CD4-positive, alpha-beta T cell (primary cell): ENCODE data around the gene MTCL1. TPM values are rescaled to one million over a fixed set of nuclear protein-coding genes. Genes with fewer than 3 reads are reported as not detected.

Experiments used
- ATAC-seq: fragments of 200-7000 bp; cut with Tn5 transposase; one replicate; pipeline ENCODE4 v1.10.0; 2022; ENCODE audit warnings: mild to moderate bottlenecking; ENCODE audit not compliant: poor library complexity
- CTCF ChIA-PET: fragments of 350-600 bp; sonication (Branson Sonifier 250); formaldehyde crosslinking; loops from one replicate; lab custom pipeline; 2021; ENCODE audit warnings: antibody characterized with exemption, inconsistent platforms; lab: Charles Lee
- POLR2A ChIA-PET: fragments of 350-600 bp; sonication (Branson Sonifier 250); formaldehyde crosslinking; loops from one replicate; lab custom pipeline; 2021; ENCODE audit warnings: antibody characterized with exemption, inconsistent platforms; lab: Charles Lee
- DNase-seq, 14 experiments: peaks; one replicate each; pipeline ENCODE4 v3.0.0-alpha.2; 2013 to 2020; ENCODE audit warnings: mixed read lengths in 2 of 14
- H3K27ac ChIP-seq, 2 donors: one replicate each; pipeline versions ENCODE4 v1.5.1 to v1.7.0; 2013; ENCODE audit warnings: low read length in 2 of 2, low read depth in 1 of 2, mild to moderate bottlenecking in 1 of 2
- H3K27me3 ChIP-seq, 2 experiments: 1 replicate in 1 of 2; 2 replicates in 1 of 2; pipeline versions ENCODE4 v1.6.1 to v1.7.0; 2013; ENCODE audit warnings: low read length in 2 of 2, control low read depth in 1 of 2, mild to moderate bottlenecking in 1 of 2, moderate library complexity in 1 of 2; ENCODE audit not compliant: insufficient read depth in 2 of 2, control insufficient read depth in 1 of 2
- H3K36me3 ChIP-seq: one replicate; pipeline ENCODE4 v1.6.1; 2013; ENCODE audit warnings: low read length, control low read depth; ENCODE audit not compliant: insufficient read depth
- H3K4me1 ChIP-seq: one replicate; pipeline ENCODE4 v1.6.1; 2013; ENCODE audit warnings: low read length, control low read depth; ENCODE audit not compliant: insufficient read depth
- H3K4me3 ChIP-seq: one replicate; pipeline ENCODE4 v1.5.1; 2013; ENCODE audit warnings: mild to moderate bottlenecking, low read length, moderate library complexity
- H3K9me3 ChIP-seq, 2 experiments: 1 replicate in 1 of 2; 2 replicates in 1 of 2; pipeline versions ENCODE4 v1.6.1 to v1.7.0; 2013; ENCODE audit warnings: low read length in 2 of 2, mild to moderate bottlenecking in 2 of 2, control low read depth in 1 of 2, moderate library complexity in 1 of 2; ENCODE audit not compliant: control insufficient read depth in 1 of 2, insufficient read depth in 1 of 2
- H3K27ac Mint-ChIP-seq: one replicate; pipeline ENCODE4 v1.8.0; 2020; ENCODE audit warnings: mixed read lengths
- H3K27me3 Mint-ChIP-seq: one replicate; pipeline ENCODE4 v1.8.0; 2021; ENCODE audit warnings: mixed read lengths
- H3K36me3 Mint-ChIP-seq: one replicate; pipeline ENCODE4 v1.8.0; 2021; ENCODE audit warnings: low read depth, mixed read lengths
- H3K4me1 Mint-ChIP-seq: one replicate; pipeline ENCODE4 v1.8.0; 2021; ENCODE audit warnings: low read depth, mixed read lengths
- H3K4me3 Mint-ChIP-seq: one replicate; pipeline ENCODE4 v1.8.0; 2020; ENCODE audit warnings: mild to moderate bottlenecking, mixed read lengths
- H3K9me3 Mint-ChIP-seq: one replicate; pipeline ENCODE4 v1.8.0; 2020; ENCODE audit warnings: mixed read lengths
- CTCF ChIP-seq: fragments of 200-600 bp; IDR thresholded peaks from one replicate; pipeline ENCODE4 v1.8.0; 2022; ENCODE audit warnings: antibody characterized with exemption, mild to moderate bottlenecking
- intact Hi-C, 2 experiments: fragments of 100-400 bp; cut with DNase I in 1 of 2; cut with micrococcal nuclease in 1 of 2; formaldehyde crosslinking; loops; one replicate each; pipeline versions ENCODE4 v1.15.1 to v1.9.0; 2023 to 2025; cut with DNase I, micrococcal nuclease
- total RNA-seq, 174 experiments: library from RNA in 2 of 174; stranded (reverse) in 2 of 174; gene quantifications; one replicate each; pipeline ENCODE4 v1.2.3 and lab custom pipeline; 2021 to 2026

The MTCL1 gene
- total RNA-seq, 2 experiments from 2014 or later, result 0.11 to 0.55 TPM

- no peak for DNase-seq
- Histone ChIP-seq H3K4me1 (no peaks in the 10 kb centered on the region), H3K4me3 (no peak overlapping the region), H3K36me3 (no peaks in the 10 kb centered on the region), H3K27me3 (peaks cover 10 to 13% of the 10 kb centered on the region in 2 experiments), H3K9me3 (peaks cover 0 to 3% of the 10 kb centered on the region in 2 experiments), H3K27ac (no peak overlapping the region)
- Mint-ChIP-seq H3K27ac (no peak overlapping the region), H3K4me1 (no peaks in the 10 kb centered on the region), H3K4me3 (no peak overlapping the region), H3K9me3 (no peaks in the 10 kb centered on the region), H3K27me3 (peaks cover 26% of the 10 kb centered on the region), H3K36me3 (no peaks in the 10 kb centered on the region)
- no peak for ATAC-seq
- intact Hi-C loops, result no loop called here
- ChIA-PET POLR2A (no interaction called here), CTCF (no interaction called here)
- no peak for TF ChIP-seq CTCF
These were observed 8.3 kb downstream of the MTCL1 start for GRCh38 chr18:8713691-8714090.

- Mint-ChIP-seq H3K27me3 (peaks cover 17% of the 10 kb centered on the region), H3K36me3 (no peaks in the 10 kb centered on the region), H3K9me3 (no peaks in the 10 kb centered on the region), H3K4me3 (no peak overlapping the region), H3K4me1 (no peaks in the 10 kb centered on the region), H3K27ac (no peak overlapping the region)
- no peak for DNase-seq
- no peak for ATAC-seq
- POLR2A ChIA-PET, result no interaction called here
- CTCF ChIA-PET, result no interaction called here
- TF ChIP-seq CTCF, result no peak
- intact Hi-C loops, result no loop called here
- H3K4me3 ChIP-seq, result no peak overlapping the region
- H3K9me3 ChIP-seq, result peaks cover 0 to 3% of the 10 kb centered on the region in 2 experiments
- H3K36me3 ChIP-seq, result no peaks in the 10 kb centered on the region
- peaks cover 7 to 8% of the 10 kb centered on the region in 2 experiments for H3K27me3 ChIP-seq
- H3K4me1 ChIP-seq, result no peaks in the 10 kb centered on the region
- H3K27ac ChIP-seq, result no peak overlapping the region
These were observed 10.2 kb downstream of the MTCL1 start for GRCh38 chr18:8715599-8715998.

- CTCF ChIA-PET, result no interaction called here
- TF ChIP-seq CTCF, result no peak
- Mint-ChIP-seq H3K36me3 (no peaks in the 10 kb centered on the region), H3K9me3 (no peaks in the 10 kb centered on the region), H3K27ac (no peak overlapping the region), H3K27me3 (peaks cover 17% of the 10 kb centered on the region), H3K4me3 (no peak overlapping the region), H3K4me1 (no peaks in the 10 kb centered on the region)
- peaks cover 0 to 2% of the 10 kb centered on the region in 2 experiments for H3K9me3 ChIP-seq
- POLR2A ChIA-PET, result no interaction called here
- H3K4me1 ChIP-seq, result no peaks in the 10 kb centered on the region
- no peaks in the 10 kb centered on the region for H3K36me3 ChIP-seq
- H3K27me3 ChIP-seq, result peaks cover 5 to 8% of the 10 kb centered on the region in 2 experiments
- no peak overlapping the region for H3K4me3 ChIP-seq
- ATAC-seq (no peak), DNase-seq (no peak)
- no peak overlapping the region for H3K27ac ChIP-seq
- intact Hi-C loops, result no loop called here
These were observed 11.8 kb downstream of the MTCL1 start for GRCh38 chr18:8717011-8717770.
